Measurements from ENCODE around the gene LCN6.

The LCN6 gene

GRCh38 chr9:136697146-136697820 is 51.0 kb downstream of the LCN6 start:
- no peak for DNase-seq (ENCODE audit: low read depth)
- no peak overlapping the region for H3K4me3 ChIP-seq (ENCODE audit: low read depth, low read length)

GRCh38 chr9:136696502-136696901 is 51.8 kb downstream of the LCN6 start:
- no peak for TF ChIP-seq CTCF (IDR thresholded peaks at IDR 0.05; ENCODE audit: insufficient read depth, low read depth, low read length, missing control alignments)
- no peak overlapping the region for H3K4me3 ChIP-seq (ENCODE audit: low read depth, low read length)
- no peak for DNase-seq (ENCODE audit: low read depth)

More at GRCh38 chr9:136697146-136697820, 51.0 kb downstream of the LCN6 start:
- TF ChIP-seq CTCF (IDR thresholded peaks at IDR 0.05; ENCODE audit: insufficient read depth, low read depth, low read length, missing control alignments): no peak

- no peak for TF ChIP-seq CTCF (IDR thresholded peaks at IDR 0.05; ENCODE audit: insufficient read depth, low read depth, low read length, missing control alignments)
- peak; percentile 67 for DNase-seq (ENCODE audit: low read depth)
- no peak overlapping the region for H3K4me3 ChIP-seq (ENCODE audit: low read depth, low read length)
Measured at GRCh38 chr9:136695955-136696354, 52.4 kb downstream of the LCN6 start.

- TF ChIP-seq CTCF (IDR thresholded peaks at IDR 0.05; ENCODE audit: insufficient read depth, low read depth, low read length, missing control alignments): no peak
- H3K4me3 ChIP-seq (ENCODE audit: low read depth, low read length): no peak overlapping the region
- DNase-seq (ENCODE audit: low read depth): no peak
Measured at GRCh38 chr9:136695435-136695895, 52.9 kb downstream of the LCN6 start.

GRCh38 chr9:136694872-136695247 is 53.5 kb downstream of the LCN6 start:
- no peak for TF ChIP-seq CTCF (IDR thresholded peaks at IDR 0.05; ENCODE audit: insufficient read depth, low read depth, low read length, missing control alignments)
- DNase-seq (ENCODE audit: low read depth): no peak
- no peak overlapping the region for H3K4me3 ChIP-seq (ENCODE audit: low read depth, low read length)

GRCh38 chr9:136694163-136694871 is 54.0 kb downstream of the LCN6 start:
- DNase-seq (ENCODE audit: low read depth): peak; percentile 38
- peak; percentile 59 for TF ChIP-seq CTCF (IDR thresholded peaks at IDR 0.05; ENCODE audit: insufficient read depth, low read depth, low read length, missing control alignments)

More at GRCh38 chr9:136694163-136694871, 54.0 kb downstream of the LCN6 start:
- H3K4me3 ChIP-seq (ENCODE audit: low read depth, low read length): no peak overlapping the region

All from GM12865 (cell line).